HT-29 (cell line): Measurements from ENCODE around the gene ARSB. TPM values are rescaled to one million over a fixed set of nuclear protein-coding genes. Genes with fewer than 3 reads are reported as not detected.
"Not testable (repeated sequence)": the region's sequence is repeated elsewhere in the genome, so short reads cannot be mapped to it uniquely, and the experiment has no call there.

Experiments used
- DNase-seq: peaks from one replicate; pipeline ENCODE4 v3.0.0-alpha.2; 2015; ENCODE audit warnings: low spot score
- total RNA-seq: library from RNA; depleted of rRNA; stranded (reverse); fragments of >200 nt; shearing (Covaris generic); gene quantifications from 2 replicates; pipeline ENCODE4 v1.2.3, GENCODE V29; 2014

The ARSB gene
- total RNA-seq, 1 experiment from 2014 or later = 6.7 TPM

GRCh38 chr5:78754655-78755054, 230.5 kb downstream of the ARSB start:
- no peak for DNase-seq

DNA sequence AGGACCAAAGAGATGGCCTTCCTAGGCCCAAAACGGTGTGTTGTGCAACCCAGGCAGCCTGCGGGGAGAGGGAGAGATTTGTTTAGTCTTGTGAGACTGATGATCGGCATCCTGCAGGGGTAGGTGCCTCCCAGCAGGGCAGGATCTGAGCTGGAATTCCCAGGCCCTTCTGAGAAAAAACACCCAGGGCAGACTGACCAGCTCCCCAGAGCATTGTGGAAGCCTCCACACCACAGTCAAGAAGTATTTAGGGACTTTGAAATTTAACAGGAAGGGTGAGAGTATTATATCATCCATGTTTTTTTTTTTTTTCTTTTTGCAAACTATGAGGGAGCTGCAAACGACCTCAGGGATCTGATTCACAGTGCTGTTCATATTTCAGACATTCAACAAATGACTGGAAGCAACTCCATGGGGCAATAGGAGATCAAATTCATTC, 232.0 kb downstream of the ARSB start:
- no peak for DNase-seq

- DNase-seq = no peak
Observed at GRCh38 chr5:78751872-78752271, 233.2 kb downstream of the ARSB start.

- no peak for DNase-seq
Observed at GRCh38 chr5:78750281-78750680, 234.8 kb downstream of the ARSB start.

DNA sequence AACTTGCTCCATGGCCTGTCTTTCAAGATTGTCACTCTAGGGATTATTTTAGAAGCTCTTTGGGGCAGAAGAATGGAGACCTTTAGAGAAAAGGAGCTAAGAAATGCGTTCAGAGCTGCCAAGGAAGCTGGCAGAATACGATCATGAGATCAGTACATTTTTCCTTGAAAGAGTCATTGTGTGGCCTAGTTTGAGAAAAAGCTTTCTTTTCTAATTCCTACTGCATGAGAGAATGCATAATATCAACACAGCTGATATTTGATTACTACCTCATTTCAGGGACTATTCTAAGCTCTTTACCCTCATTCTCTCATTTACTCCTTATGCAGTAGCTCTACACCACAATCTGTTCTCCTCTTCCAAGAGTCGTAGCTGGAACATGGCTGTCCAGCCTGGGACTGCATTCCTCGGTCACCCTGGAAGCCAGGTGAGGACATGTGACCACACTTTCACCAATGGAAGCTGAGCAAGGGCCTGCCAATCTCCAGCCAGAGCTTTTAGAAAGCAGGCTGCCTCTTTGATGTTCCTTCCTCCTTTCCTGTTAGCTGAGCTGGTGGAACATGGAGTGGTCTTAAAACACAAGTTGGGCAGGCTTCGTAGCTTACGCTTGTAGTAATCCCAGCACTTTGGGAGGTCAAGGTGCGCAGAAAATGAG, 237.3 kb downstream of the ARSB start:
- no peak for DNase-seq

GRCh38 chr5:78747055-78747454, 238.1 kb downstream of the ARSB start:
- DNase-seq = no peak

DNA sequence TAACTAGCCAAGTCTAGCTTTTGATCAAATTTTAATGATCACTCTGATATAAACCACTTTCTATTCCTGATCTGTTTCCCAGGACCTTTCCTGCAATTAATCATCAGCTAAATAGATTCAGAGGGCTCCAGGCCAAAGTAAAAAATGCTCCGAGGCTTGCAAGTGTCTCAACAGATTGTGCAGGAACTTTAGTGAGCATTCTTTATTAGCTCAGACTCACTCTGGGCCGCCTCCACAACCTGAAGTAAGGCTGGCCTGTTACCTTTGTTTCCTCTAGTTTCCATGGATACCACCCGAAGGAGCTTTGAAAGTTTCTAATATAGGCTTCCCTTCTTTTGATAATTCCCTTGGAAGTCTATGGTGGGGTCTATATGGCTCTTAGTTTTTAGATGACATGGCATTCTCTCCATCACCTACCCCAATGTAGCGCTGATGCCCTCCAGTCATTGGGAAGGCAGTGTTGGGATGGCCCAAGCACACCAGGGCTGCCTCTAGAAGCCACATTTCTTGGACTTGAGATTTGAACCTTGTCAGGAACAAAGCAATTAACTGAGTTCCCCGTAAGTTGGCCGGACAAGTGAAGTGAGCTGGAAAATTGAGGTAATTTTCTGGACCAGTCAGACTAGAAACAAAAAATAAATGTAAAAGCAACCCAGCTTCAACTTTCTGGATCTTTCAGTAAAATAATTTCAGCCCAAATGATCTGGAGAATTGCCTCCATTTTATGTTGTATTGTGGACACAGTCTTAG, 238.9 kb downstream of the ARSB start:
- DNase-seq = no peak

- DNase-seq = no peak
Observed at GRCh38 chr5:78744951-78745534, 240.1 kb downstream of the ARSB start.

DNA sequence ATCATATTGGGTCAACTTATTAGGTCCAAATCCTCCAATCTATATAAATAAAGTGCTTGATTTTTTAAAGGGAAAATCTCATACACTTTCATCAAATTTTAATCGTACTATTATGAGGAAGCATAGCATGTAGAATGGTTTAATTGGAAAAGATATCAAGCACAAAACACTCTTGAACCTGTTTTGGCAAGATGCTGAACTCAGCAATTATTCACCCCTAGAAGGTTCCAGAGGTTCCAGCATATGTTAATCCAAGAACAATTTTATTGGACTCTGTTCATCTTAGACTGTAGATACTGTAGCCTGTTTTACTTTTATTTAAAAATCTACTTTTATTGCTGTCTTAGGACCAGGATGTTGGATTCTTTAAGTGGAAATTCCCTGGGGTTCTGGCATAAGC, 244.1 kb downstream of the ARSB start:
- DNase-seq = no peak

GRCh38 chr5:78738693-78739300, 246.3 kb downstream of the ARSB start:
- peak; percentile 57 for DNase-seq

DNA sequence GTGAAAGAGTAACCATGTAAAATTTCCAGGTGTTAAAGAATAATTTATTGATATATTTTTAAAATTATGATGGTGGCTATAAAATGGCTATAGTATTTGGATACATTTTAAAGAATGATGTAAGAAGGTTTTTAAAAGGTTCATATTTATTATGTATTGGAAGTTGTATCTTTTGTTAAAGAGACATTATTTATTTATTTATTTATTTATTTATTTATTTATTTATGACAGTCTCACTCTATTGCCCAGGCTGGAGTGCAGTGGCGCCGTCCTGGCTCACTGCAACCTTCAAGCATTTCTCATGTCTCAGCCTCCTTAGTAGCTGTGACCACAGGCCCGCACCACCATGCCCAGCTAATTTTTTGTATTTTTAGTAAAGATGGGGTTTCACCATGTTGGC, 247.0 kb downstream of the ARSB start:
- no peak for DNase-seq

GRCh38 chr5:78735834-78736463, 249.2 kb downstream of the ARSB start:
- no peak for DNase-seq

DNA sequence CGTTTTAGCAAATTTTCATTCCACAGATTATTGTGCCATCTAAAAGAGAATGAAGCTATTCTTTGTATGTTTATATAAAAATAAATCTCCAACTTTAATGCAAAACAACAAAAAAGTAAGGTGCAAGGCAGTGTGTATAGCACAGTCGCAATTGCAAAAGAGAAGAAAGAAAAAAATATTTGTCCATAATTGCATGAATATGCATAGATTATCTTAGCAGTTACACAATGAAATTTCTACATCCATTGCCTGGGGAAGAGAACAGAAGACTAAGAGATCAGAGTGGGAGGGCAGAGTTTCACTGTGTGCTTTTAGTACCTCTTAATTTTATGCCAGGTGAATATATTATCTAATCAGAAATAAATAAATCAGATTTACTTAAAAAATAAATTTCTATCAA, 250.2 kb downstream of the ARSB start:
- no peak for DNase-seq

- no peak for DNase-seq
Observed at GRCh38 chr5:78734094-78734845, 250.8 kb downstream of the ARSB start.

DNA sequence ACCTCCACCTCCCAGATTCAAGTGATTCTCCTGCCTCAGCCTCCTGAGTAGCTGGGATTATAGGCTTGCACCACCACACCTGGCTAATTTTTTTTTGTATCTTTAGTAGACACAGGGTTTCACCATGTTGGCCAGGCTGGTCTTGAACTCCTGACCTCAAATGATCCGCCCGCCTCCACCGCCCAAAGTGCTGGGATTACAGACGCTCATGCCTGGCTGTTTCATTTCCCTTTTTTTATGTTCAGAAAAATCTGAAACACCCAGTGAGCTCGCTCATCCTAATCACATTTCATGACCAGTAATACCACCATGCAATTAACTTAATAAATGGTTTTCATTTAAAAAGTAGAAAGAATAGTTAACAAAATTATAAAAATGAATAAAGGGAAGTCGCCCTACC, 252.4 kb downstream of the ARSB start:
- not testable (repeated sequence) for DNase-seq

- DNase-seq = no peak
Observed at GRCh38 chr5:78731884-78732283, 253.2 kb downstream of the ARSB start.

GRCh38 chr5:78730300-78731094, 254.6 kb downstream of the ARSB start:
- no peak for DNase-seq

GRCh38 chr5:78727786-78728761, 257.0 kb downstream of the ARSB start:
- DNase-seq = peak; percentile 78
